ENCODE measurements around the gene THOC1.

Gene THOC1

DNA sequence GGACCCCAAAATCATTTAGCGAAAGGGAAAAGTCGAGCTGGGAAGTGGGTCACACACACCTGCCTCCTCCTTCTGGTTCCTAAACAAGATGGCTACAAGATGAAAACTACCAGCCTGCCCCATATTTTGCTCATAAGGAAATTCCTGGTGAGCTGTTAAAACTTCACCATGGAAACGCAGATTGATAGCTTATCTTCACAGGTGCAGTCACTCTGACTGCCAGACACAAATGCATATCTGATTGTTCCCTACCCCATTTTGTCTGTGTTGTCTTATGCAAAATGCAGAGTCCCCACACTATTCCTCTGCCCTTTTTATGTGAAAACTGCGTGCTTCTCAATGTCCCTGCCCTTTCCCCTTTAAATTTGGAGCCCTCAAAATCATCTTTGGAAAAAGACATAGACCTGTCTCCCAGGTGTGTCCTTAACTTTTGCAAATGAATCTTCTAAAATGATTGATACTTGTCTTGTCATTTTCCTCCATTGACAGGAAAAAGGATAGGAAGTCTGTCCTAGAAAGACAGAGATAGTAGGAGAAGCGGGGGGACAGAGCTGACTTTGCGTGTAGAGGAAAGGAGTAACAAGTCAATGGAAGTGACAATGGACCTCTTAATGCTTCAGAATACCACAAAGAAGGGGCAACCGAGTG is 38.9 kb upstream of the THOC1 start:
- no peak for DNase-seq (ENCODE audit: low spot score)
- Histone ChIP-seq H3K4me3 (no peak overlapping the region), H3K27ac (no peak overlapping the region)
- no peak for TF ChIP-seq CTCF (IDR thresholded peaks at IDR 0.05)

DNA sequence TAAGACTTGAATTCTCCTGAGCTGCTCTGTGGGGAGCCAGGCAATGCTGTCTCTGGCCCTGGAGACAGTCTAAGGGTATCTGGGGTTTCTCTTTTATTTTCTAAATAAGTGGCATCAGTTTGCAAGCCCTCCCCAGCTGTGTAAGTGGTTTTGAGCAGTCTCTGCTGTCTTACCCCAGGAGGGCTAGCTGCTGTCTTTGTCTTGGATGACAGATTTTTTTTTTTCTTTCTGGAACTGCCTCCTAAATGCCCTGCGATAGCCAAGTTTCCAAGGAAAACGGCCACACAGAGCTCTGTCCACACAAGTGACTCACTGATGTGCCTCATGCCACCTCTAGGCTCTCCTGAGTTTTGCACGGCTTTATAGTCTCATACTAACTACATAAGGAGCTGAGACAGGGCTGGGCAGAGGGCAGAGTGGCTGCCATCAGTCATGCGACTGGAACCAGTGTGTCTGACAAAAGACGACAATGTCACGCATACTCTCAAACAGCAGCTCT is 37.2 kb upstream of the THOC1 start:
- no peak for TF ChIP-seq CTCF (IDR thresholded peaks at IDR 0.05)
- Histone ChIP-seq H3K4me3 (no peak overlapping the region), H3K27ac (no peak overlapping the region)
- DNase-seq (ENCODE audit: low spot score): no peak

DNA sequence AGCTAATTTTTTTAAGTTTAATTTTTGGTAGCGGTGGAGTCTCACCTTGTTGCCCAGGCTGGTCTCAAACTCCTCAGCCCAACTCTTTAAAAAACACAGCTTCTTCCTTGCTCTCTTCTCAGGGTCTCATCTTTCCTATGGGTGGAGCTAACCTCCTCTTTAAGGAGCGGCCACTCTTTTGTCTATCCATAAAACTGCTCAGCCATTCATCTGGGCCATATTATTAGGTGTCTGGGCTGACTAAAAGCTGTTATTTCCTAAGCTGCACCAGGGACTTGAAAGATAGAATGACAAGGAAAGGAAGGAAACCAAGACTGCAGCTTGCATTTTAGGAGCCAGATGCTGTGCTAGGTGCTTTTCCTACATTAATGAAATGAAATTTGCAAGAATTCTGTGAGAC is 35.8 kb upstream of the THOC1 start:
- TF ChIP-seq CTCF (IDR thresholded peaks at IDR 0.05): no peak
- no peak for DNase-seq (ENCODE audit: low spot score)
- H3K27ac ChIP-seq: no peak overlapping the region
- no peak overlapping the region for H3K4me3 ChIP-seq

DNA sequence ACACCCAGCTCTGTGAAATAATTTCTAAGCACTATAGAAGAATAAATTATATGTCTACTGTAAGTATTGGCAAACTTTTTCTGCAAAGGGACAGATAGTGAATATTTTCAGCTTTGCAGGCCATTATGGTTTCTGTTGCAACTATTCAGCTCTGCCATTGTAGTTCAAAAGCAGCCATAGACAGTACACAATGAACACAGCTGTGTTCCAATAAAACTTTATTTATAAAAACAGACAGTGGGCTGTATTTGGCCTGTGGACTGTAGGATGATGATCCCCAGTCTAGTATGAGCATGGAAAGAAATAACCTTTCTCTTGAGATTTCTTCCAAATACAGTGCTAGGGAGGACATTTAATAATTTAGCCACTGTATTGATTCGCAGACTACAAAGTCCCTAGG is 35.2 kb upstream of the THOC1 start:
- DNase-seq (ENCODE audit: low spot score): no peak
- H3K27ac ChIP-seq: no peak overlapping the region
- no peak for TF ChIP-seq CTCF (IDR thresholded peaks at IDR 0.05)

GRCh38 chr18:302097-302496 is 34.2 kb upstream of the THOC1 start:
- no peak for DNase-seq (ENCODE audit: low spot score)
- no peak overlapping the region for H3K4me3 ChIP-seq
- H3K27ac ChIP-seq: no peak overlapping the region
- no peak for TF ChIP-seq CTCF (IDR thresholded peaks at IDR 0.05)

More for the DNA sequence above, 35.2 kb upstream of the THOC1 start:
- no peak overlapping the region for H3K4me3 ChIP-seq

- no peak for TF ChIP-seq CTCF (IDR thresholded peaks at IDR 0.05)
Observed at GRCh38 chr18:297936-298335, 30.1 kb upstream of the THOC1 start.

DNA sequence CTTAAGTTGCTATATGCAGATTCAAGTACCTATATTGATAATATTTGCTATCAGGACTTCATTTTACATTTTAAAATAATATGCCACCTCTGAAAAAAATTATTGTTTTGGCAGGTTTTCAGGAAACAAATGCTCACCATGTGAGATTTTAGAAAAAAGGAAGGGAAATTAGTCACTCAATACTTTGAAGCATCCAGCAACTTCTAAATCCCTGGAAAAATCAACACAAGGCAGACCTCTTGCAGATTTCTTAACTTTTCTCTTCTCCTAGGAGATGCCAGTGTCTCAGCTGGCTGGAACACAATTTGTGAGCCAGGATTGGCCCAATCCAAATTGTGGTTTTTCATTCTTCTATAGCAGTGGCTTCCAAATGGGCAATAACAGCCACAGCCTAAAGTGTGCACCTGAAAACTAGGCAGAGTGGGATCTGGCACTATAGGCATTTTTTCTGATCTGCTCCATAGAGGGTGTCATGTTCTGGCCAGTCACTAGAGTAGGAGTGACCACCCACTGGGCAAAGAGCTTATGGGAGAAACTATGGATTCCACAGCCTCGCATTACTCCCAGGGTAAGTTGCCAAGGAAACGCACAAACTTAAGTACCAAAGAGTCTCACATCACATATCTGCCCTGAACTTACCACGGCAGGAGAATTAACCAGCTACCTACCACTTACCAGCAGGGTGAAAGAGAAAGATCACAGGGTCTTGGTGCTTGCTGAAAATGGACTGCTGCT is 28.1 kb upstream of the THOC1 start:
- Histone ChIP-seq H3K27ac (no peak overlapping the region), H3K4me3 (no peak overlapping the region)
- no peak for DNase-seq (ENCODE audit: low spot score)
- TF ChIP-seq CTCF (IDR thresholded peaks at IDR 0.05): no peak

More at GRCh38 chr18:297936-298335, 30.1 kb upstream of the THOC1 start:
- Histone ChIP-seq H3K4me3 (no peak overlapping the region), H3K27ac (no peak overlapping the region)
- DNase-seq (ENCODE audit: low spot score): no peak

All from coronary artery (tissue), 2 donors.